Neural progenitor cell (in vitro differentiated cells): Measurements from ENCODE around the gene TRHDE.

Experiments
- EZH2 ChIP-seq: fragments of 200-600 bp; sonication (generic); IDR thresholded peaks from 2 replicates; pipeline ENCODE4 v1.6.1; 2017; ENCODE audit warnings: antibody characterized with exemption, mild to moderate bottlenecking, moderate library complexity
- EZH2phosphoT487 ChIP-seq: fragments of 200-600 bp; sonication (generic); IDR thresholded peaks from 2 replicates; pipeline ENCODE4 v1.6.1; 2017; ENCODE audit warnings: antibody characterized with exemption
- TF ChIP-seq, protein P1 (sequence below): fragments of 200-600 bp; sonication (generic); IDR thresholded peaks from 2 replicates; pipeline ENCODE4 v1.5.1; 2017; ENCODE audit warnings: antibody characterized with exemption, mild to moderate bottlenecking

- TF ChIP-seq, protein P1, sequence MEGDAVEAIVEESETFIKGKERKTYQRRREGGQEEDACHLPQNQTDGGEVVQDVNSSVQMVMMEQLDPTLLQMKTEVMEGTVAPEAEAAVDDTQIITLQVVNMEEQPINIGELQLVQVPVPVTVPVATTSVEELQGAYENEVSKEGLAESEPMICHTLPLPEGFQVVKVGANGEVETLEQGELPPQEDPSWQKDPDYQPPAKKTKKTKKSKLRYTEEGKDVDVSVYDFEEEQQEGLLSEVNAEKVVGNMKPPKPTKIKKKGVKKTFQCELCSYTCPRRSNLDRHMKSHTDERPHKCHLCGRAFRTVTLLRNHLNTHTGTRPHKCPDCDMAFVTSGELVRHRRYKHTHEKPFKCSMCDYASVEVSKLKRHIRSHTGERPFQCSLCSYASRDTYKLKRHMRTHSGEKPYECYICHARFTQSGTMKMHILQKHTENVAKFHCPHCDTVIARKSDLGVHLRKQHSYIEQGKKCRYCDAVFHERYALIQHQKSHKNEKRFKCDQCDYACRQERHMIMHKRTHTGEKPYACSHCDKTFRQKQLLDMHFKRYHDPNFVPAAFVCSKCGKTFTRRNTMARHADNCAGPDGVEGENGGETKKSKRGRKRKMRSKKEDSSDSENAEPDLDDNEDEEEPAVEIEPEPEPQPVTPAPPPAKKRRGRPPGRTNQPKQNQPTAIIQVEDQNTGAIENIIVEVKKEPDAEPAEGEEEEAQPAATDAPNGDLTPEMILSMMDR: no peak
- TF ChIP-seq EZH2 (no peak), EZH2phosphoT487 (no peak)
These were observed 87.2 kb downstream of the TRHDE start for GRCh38 chr12:72359416-72359815.
